K562 (cell line): Measurements from ENCODE around the gene LANCL1.

Source experiments
- CCAR2 ChIP-seq: fragments of 200-400 bp; formaldehyde crosslinking; IDR thresholded peaks from 2 replicates; pipeline ENCODE4 v1.6.1; 2017; ENCODE audit warnings: mild to moderate bottlenecking, low read depth, low read length
- ETV6 ChIP-seq, 3 experiments: fragments of 150-350 bp in 1 of 3; sonication (generic) in 1 of 3; formaldehyde crosslinking in 1 of 3; IDR thresholded peaks; 2 replicates each; pipeline versions ENCODE4 v1.6.1 to v1.8.0; 2014 to 2022; ENCODE audit warnings: borderline replicate concordance in 2 of 3, low read depth in 2 of 3, antibody characterized with exemption in 1 of 3, low read length in 1 of 3, mild to moderate bottlenecking in 1 of 3, missing genetic modification reagents in 1 of 3
- GATA2 ChIP-seq: sonication (generic); formaldehyde crosslinking; IDR thresholded peaks from 2 replicates; pipeline ENCODE4 v1.4.0; 2020; ENCODE audit warnings: mild to moderate bottlenecking, missing genetic modification reagents
- MAZ ChIP-seq, 2 experiments: fragments of 450-650 bp in 1 of 2; sonication (generic) in 1 of 2; formaldehyde crosslinking; IDR thresholded peaks in 1 of 2; conservative IDR thresholded peaks in 1 of 2; 2 replicates each; pipeline versions ENCODE4 v1.4.0 to v1.5.0; 2020; ENCODE audit warnings: mild to moderate bottlenecking in 1 of 2, missing genetic modification reagents in 1 of 2
- NR4A1 ChIP-seq, 2 experiments: fragments of 250-450 bp in 1 of 2; fragments of 450-650 bp in 1 of 2; sonication (Bioruptor Pico) in 1 of 2; IDR thresholded peaks; 2 replicates each; pipeline versions ENCODE4 v1.4.0 to v1.6.1; 2016 to 2020; ENCODE audit warnings: mild to moderate bottlenecking in 2 of 2, missing compliant biosample characterization in 1 of 2, missing genetic modification characterization in 1 of 2, moderate library complexity in 1 of 2
- PHF21A ChIP-seq: fragments of 450-650 bp; IDR thresholded peaks from 2 replicates; pipeline ENCODE4 v1.6.1; 2017; ENCODE audit warnings: low read depth, borderline replicate concordance

DNA sequence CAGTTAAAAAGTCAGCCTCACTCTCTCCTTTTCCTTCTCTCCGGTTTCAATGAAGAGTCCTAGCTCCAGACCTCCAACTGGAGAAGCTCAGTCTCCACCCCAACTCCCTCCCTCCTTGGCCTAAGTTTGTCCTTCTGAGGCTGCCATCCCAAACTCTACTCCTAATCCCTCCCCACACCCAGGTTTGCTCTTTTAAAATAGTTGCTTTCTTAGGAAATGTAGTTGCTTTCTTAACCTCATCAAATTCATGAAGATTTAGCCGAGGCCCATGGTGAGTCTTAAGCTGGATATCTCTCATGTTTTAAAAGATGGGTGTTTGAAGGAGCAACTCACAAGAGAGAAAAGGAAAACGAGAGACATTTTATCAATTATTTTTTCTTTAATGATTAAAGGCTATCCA lies 937 bp upstream of the LANCL1 start:
- TF ChIP-seq ETV6 (IDR thresholded peaks at IDR 0.05; ENCODE audit: borderline replicate concordance in 1 of 2, low read depth in 2 of 2, low read length in 1 of 2) (no peak), ETV6 (CRISPR knock-in tag; IDR thresholded peaks at IDR 0.05; ENCODE audit: borderline replicate concordance) (no peak), MAZ (CRISPR knock-in tag; conservative IDR thresholded peaks at IDR 0.05 in 1 of 2, IDR thresholded peaks at IDR 0.05 in 1 of 2) (peak in 1 of 2 experiments; percentile 73; a peak in 2 of 4 replicates), NR4A1 (CRISPR knock-in tag; IDR thresholded peaks at IDR 0.05) (no peak), NR4A1 (tag; IDR thresholded peaks at IDR 0.05) (no peak), GATA2 (CRISPR knock-in tag) (no peak), PHF21A (no peak), CCAR2 (no peak)
